Endometrial microvascular endothelial cells (primary cell): Measurements from ENCODE around the gene SLC12A4. TPM values are rescaled to one million over a fixed set of nuclear protein-coding genes. Genes with fewer than 3 reads are reported as not detected.
"Not testable (repeated sequence)": the region's sequence is repeated elsewhere in the genome, so short reads cannot be mapped to it uniquely, and the experiment has no call there.

Source experiments
- in situ Hi-C: cut with HindIII; loops from 2 replicates; pipeline ENCODE4 v1.10.0; 2017; ENCODE audit warnings: low sequenced_read_pairs, low pct_unique_long_range_greater_than_20kb; ENCODE audit errors: inconsistent ontology term
- total RNA-seq: library from RNA; depleted of rRNA; stranded (reverse); fragments of >200 nt; gene quantifications from one replicate; pipeline ENCODE4 v1.2.3, GENCODE V29; 2015; ENCODE audit errors: inconsistent ontology term

The SLC12A4 gene
- total RNA-seq, 1 donor from 2014 or later: 55.3 TPM

- in situ Hi-C loops: no loop called here
Measured at GRCh38 chr16:67945392-67945933, 23.0 kb downstream of the SLC12A4 start.

GRCh38 chr16:67944690-67945391, 23.6 kb downstream of the SLC12A4 start:
- in situ Hi-C loops: no loop called here

- in situ Hi-C loops: no loop called here
Measured at GRCh38 chr16:67943619-67944504, 24.6 kb downstream of the SLC12A4 start, which contains the start of gene LCAT. Gene LCAT, minus strand, starts transcription at chr16:67944120. Its CDS starts 19 bp downstream, at chr16:67944101.

DNA sequence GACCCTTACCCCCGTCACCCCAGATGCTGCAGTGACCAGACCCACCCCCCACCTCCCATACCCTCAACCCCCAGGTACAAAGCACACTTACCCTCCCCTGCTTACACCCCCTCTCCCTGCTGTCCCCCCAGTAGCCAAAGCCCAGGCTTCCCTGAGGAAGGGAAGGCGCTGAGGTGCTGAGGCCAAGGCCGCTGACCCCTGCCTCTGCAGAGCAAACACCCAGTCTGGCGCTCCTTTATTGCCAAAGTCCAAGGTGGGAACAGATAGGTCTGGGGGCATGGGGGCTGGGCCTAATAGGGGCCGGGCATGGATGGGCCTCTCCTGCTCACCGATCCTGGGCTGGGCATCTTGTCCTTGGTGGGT, 25.2 kb downstream of the SLC12A4 start:
- in situ Hi-C loops: no loop called here

DNA sequence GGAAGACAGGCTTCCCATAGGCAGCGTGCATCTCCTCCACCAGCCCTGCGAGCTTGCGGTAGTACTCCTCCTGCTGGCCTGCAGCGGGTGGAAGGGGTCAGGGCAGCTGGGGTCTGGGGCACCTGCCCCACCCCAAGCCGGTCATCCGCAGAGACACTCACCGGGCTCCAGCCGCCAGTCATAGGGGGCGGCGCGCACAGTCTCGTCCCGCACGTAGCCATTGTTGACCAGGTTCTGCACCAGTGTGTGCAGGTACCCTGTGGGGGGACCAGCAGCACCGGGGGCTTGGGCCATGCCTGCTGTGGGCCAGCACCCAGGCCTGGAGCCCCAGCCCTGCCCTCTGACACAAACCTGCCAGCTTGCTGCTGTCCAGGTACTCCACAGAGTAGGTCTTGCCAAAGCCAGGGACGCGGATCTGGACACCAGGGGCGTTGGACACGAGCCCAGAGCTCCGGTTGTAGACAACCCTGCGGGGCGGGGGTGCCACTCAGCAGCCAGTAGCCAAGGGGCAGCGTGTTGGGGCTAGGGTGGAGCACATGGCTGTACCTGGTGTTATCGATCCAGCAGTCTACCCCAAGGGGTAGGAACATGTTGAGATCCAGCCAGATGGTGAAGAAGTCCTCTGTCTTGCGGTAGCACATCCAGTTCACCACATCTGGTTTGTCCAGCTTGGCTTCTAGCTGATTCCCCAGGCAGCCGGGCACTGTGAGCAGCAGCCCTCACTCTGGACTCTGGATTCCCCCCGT, 25.8 kb downstream of the SLC12A4 start:
- in situ Hi-C loops: no loop called here

DNA sequence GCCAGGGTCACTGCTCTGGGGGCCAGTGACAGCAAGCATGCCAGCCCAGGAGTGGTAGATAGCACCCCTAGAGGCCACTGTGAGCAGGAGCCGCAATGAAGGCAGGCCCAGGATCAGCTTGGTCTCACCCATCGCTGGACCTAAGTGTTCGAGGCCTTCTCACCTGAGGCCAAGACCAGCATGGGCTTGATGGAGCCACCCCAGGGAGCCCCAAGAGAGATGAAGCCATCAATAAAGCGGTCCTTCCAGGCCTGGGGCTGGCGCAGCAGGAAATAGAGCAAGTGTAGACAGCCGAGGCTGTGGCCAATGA, 26.3 kb downstream of the SLC12A4 start:
- in situ Hi-C loops: no loop called here

DNA sequence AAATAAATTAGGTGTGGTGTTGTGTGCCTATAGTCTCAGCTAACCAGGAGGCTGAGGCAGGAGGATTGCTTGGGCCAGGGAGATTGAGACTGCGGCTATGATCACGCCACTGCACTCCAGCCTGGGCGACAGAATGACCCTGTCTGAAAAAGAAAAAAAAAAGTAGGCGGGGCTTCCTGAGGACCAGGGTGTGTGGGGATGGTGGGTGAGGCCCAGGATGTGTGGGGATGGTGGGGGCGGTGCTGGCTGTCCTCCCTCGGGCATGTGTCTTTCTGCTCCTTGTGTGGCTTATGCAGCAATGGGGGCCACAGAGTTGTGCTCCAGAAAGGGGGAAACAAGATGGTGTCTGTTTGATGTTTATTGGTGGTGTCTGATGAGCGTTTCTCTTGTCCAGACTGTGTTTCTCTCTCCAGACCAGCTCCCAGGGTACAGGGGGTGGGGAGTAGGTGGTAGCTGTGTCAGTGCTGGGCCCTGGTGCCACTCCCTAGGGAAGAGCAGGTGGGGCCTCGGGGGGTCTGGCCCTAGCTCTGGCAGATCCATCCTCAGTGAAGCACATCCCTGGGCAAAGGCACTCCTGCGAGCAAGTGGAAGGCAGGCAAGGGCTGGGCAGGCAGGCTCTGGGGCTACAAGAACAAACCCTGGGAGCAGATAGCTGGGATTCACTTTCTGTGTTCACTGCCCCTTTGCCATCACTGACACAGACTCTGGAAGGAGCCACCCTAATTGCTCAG, 26.8 kb downstream of the SLC12A4 start:
- in situ Hi-C loops: no loop called here

DNA sequence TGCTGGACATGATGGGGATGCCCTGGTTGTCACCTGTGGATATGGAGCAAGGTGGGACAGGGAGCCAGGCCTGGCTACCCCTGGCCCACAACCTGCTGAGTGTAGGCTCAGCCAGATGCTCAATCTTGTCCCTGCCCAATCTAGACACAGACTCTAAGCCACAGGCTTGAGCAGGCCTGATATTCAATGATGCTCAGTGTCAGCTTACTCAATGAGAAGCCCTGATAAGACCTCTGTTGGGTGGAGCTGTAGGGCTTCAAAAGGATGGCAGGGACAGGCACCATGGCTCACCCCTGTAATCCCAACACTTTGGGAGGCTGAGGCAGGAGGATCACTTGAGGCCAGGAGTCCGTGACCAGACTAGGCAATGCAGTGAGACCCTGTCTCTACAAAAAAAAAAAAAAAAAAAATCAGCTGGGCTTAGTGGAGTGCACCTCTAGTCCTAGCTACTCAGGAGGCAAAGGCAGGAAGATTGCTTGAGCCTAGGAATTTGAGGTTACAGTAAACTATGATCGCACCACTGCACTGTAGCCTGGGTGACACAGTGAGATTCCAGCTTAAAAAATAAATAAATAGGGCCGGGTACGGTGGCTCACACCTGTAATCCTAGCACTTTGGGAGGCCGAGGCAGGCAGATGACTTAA, 27.9 kb downstream of the SLC12A4 start:
- in situ Hi-C loops: no loop called here

DNA sequence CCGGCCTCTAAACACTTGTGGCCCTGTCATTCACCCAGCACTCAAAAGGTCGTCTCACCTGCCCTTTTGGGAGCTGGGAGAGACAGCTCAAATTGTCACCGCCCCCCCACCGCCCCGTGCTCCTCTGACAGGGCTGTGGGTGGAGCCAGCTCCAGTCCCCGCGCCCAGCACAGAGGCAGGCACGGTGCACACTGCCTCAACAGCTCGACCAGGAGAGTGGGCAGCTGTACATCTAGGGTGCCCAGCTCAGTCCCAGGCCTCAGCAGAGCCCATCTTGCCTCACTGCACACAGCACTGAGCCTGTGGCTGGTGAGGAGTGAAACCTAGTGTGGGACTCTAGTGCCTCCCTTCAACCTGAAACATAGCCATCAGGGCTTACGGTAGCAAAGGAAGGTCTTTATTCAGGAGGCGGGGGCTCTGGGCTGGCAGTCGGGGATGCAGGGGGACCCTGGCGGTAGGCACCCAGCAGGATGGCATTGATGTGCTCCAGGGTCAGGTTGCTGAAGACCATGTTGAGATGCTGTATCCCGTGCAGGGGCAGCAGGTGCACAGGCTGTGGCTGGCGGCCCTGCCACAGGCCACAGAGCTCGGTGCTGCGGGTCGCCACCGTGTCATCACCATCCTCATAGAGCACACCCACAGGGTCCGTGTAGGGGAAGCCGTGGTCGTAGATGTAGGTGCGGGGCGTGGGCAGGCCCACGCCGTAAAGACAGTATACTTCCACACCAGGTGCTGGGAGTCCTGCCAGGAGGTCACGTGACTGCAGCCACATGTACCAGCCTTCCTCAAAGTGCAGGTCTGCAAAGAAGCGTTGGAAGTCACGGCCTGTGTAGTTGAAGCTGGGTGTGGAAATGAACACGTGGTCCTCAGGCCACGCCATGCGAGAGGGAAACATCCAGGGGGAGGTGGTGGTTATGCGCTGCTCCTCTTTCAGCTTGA, 28.7 kb downstream of the SLC12A4 start:
- in situ Hi-C loops: no loop called here

DNA sequence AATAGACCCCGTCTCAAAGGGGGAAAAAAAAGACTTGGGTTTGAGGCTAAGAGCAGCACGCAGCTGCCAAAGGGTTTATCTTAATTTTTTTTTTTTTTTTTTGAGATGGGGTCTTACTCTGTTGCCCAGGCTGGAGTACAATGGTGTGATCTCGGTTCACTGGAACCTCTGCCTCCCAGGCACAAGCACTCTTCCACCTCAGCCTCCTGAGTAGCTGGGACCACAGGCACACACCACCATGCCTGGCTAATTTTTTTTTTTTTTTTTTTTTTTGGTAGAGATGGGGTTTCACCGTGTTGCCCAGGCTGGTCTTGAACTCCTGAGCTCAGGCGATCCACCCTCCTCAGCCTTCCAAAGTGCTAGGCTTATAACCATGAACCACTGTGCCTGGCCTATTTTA, 30.7 kb downstream of the SLC12A4 start:
- in situ Hi-C loops: not testable (repeated sequence)

GRCh38 chr16:67936880-67937605, 31.4 kb downstream of the SLC12A4 start:
- in situ Hi-C loops: no loop called here

DNA sequence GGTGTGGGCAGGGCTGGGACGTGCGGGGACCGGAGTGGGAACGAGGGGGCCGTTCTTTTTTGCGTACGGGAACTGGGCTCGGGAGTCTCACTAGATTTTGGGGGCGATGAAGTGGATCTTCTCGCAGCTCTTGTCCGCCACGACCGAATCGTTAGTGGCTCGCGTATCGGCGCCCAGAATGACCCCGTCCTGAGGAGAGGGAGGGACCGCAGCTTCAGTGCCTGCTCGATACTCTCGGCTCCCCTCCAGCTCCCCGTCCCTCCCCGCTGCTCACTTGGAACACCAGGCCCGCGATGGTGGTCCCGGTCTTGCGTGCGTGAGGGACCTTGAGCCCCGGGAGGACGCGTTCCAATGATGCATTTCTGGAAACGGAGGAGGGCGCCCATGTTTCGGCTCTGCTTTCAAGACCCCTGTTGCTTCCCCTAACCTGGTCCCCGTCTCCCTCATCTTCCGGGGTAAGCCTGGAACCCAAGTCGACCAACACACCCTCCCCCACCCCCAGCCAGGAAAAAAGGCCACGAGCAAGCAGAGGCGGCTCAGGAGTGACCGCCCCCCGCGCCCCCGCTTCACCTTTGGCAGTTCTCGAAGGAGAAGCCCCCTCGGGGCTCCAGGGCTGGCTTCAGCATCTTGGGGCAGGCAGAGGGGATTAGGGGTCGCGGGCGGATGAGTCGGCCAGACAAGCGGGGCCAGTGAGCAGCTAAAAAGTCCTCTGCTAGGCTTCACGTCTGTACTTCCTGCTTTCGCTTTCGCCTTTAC, 32.1 kb downstream of the SLC12A4 start, which contains the start of gene PSMB10:
PSMB10 (minus strand) TSS at position 727 of the 756 bp plus-strand sequence; CDS start at position 626, 101 bp downstream.
- in situ Hi-C loops: no loop called here

GRCh38 chr16:67935402-67936123, 32.9 kb downstream of the SLC12A4 start:
- in situ Hi-C loops: no loop called here

DNA sequence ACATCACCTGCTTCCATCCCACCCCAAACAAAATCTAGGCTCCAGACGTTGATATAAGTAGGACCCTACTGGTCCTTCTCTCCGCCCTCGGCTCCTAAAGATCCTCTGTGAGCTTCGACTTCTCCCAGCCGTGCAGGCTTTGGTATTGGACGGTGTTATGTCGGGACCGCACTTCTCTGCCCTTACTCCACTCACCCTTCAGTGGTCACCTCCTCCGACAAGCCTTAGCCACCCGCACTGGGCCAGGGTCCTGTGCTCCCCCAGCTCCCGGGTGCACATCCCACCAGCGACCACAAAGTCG, 33.4 kb downstream of the SLC12A4 start:
- in situ Hi-C loops: no loop called here

GRCh38 chr16:67934306-67935100, 33.9 kb downstream of the SLC12A4 start:
- in situ Hi-C loops: no loop called here
